ENCODE data around the gene PLA2G2D. TPM values are rescaled to one million over a fixed set of nuclear protein-coding genes. Genes with fewer than 3 reads are reported as not detected.

Gene PLA2G2D
- total and polyA plus RNA-seq, 2 of the 8 experiments (the other 6 are each of a cell fraction or from before 2014, with no cell fraction given): not detected

GRCh38 chr1:20150326-20150705 lies 31.0 kb upstream of the PLA2G2D start:
- Histone ChIP-seq H3K4me3 (ENCODE audit: extremely low read depth in 1 of 4, insufficient read depth in 2 of 4, low read depth in 3 of 4, low read length in 4 of 4) (no peak overlapping the region), H4K20me1 (replicated peaks in 1 of 2; ENCODE audit: control insufficient read depth in 1 of 2, insufficient read depth in 2 of 2, low read length in 2 of 2) (no peaks in the 10 kb centered on the region), H3K4me1 (replicated peaks in 1 of 4; ENCODE audit: control insufficient read depth in 3 of 4, insufficient read depth in 4 of 4, low read length in 3 of 4) (peaks cover 0 to 11% (median 5%) of the 10 kb centered on the region in 4 experiments; a peak in 6 of 7 replicates), H2BK120ac (replicated peaks; ENCODE audit: low read depth, low read length) (no peak overlapping the region), H3K9ac (replicated peaks in 1 of 4; ENCODE audit: extremely low read depth in 1 of 4, low read depth in 3 of 4, low read length in 3 of 4) (no peak overlapping the region), H2BK20ac (ENCODE audit: low read length) (no peak overlapping the region), H2AFZ (ENCODE audit: low read length) (no peak overlapping the region), H4K8ac (ENCODE audit: extremely low read depth, insufficient read depth, low read length) (no peak overlapping the region), H3K79me1 (ENCODE audit: low read depth, low read length) (no peaks in the 10 kb centered on the region), H3K56ac (replicated peaks; ENCODE audit: insufficient read length, low read depth, low read length) (no peak overlapping the region), H3K27ac (ENCODE audit: low read depth, low read length) (no peak overlapping the region), H3K18ac (ENCODE audit: extremely low read depth, low read length) (no peak overlapping the region), H3K14ac (ENCODE audit: insufficient read length) (no peak overlapping the region), H3K23ac (ENCODE audit: insufficient read length) (no peak overlapping the region), H4K91ac (replicated peaks; ENCODE audit: insufficient read length, low read length) (no peak overlapping the region), H2AK5ac (ENCODE audit: low read depth, low read length) (no peak overlapping the region), H3K36me3 (ENCODE audit: control insufficient read depth in 2 of 4, insufficient read depth in 4 of 4, low read length in 3 of 4) (no peaks in the 10 kb centered on the region), H4K5ac (ENCODE audit: insufficient read length, low read depth, low read length) (no peak overlapping the region), H3K27me3 (replicated peaks in 1 of 4; ENCODE audit: control insufficient read depth in 3 of 4, extremely low read depth in 1 of 4, insufficient read depth in 3 of 4, low read length in 3 of 4) (no peaks in the 10 kb centered on the region), H3K9me3 (ENCODE audit: insufficient read depth in 2 of 2, low read depth in 1 of 2, low read length in 1 of 2) (no peaks in the 10 kb centered on the region), H3K79me2 (ENCODE audit: control insufficient read depth in 1 of 2, insufficient read depth in 2 of 2, low read length in 2 of 2) (no peaks in the 10 kb centered on the region), H3K4me2 (ENCODE audit: insufficient read depth in 1 of 2, low read depth in 2 of 2, low read length in 2 of 2) (no peak overlapping the region), H2BK15ac (ENCODE audit: low read length) (peak overlapping the region; percentile 46; the same call in 1 of the 2 replicates), H2BK5ac (ENCODE audit: low read depth, low read length) (no peak overlapping the region), H3K4ac (replicated peaks; ENCODE audit: insufficient read length, low read depth, low read length) (no peak overlapping the region), H2BK12ac (ENCODE audit: low read depth, low read length) (peak overlapping the region; percentile 50; the same call in 1 of the 2 replicates), H3K23me2 (ENCODE audit: low read depth, low read length) (no peaks in the 10 kb centered on the region)
- WGBS, 2 experiments (ENCODE audit: extremely low coverage in 1 of 2, insufficient coverage in 1 of 2, insufficient read length in 1 of 2, insufficient replicate concordance in 2 of 2, low coverage in 1 of 2, low lambda C conversion rate in 2 of 2, missing lambda C conversion rate in 1 of 2): 90% methylated on average over 8 of the region's 8 CpGs; no CpG with 5 or more reads in 1 of the 2 experiments
- ChIA-PET POLR2A (ENCODE audit: partially characterized antibody) (no interaction called here), CTCF (ENCODE audit: partially characterized antibody) (interaction anchor here (0.6 to 13.5 kb wide), 10 partner anchors 9 to 444 kb away, joined by 3 to 127 read pairs (median 6); partner anchors contain the start of genes PLA2G2A and PLA2G2E)
- FAIRE-seq (no peak), DNase-seq (ENCODE audit: low read depth in 1 of 2, low spot score in 2 of 2) (no peak)
- TF ChIP-seq GTF2F1 (IDR thresholded peaks at IDR 0.05; ENCODE audit: borderline replicate concordance, low read depth, low read length): no peak
- TF ChIP-seq, protein P1, sequence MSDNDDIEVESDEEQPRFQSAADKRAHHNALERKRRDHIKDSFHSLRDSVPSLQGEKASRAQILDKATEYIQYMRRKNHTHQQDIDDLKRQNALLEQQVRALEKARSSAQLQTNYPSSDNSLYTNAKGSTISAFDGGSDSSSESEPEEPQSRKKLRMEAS (IDR thresholded peaks at IDR 0.05): no peak
